ENCODE data around the gene TMX4.
"Not testable (repeated sequence)": the region's sequence is repeated elsewhere in the genome, so short reads cannot be mapped to it uniquely, and the experiment has no call there.

The TMX4 gene

GRCh38 chr20:7959484-7959883 is 60.1 kb downstream of the TMX4 start:
- no peak for FAIRE-seq

GRCh38 chr20:7956561-7956960 is 63.0 kb downstream of the TMX4 start:
- not testable (repeated sequence) for FAIRE-seq

- FAIRE-seq, result no peak
Observed at GRCh38 chr20:7950387-7950786, 69.2 kb downstream of the TMX4 start.

- FAIRE-seq, result no peak
Observed at GRCh38 chr20:7943891-7944290, 75.7 kb downstream of the TMX4 start.

GRCh38 chr20:7940341-7940740 is 79.2 kb downstream of the TMX4 start, which contains the start of gene HAO1:
Gene HAO1 (minus strand): TSS chr20:7940458. CDS start chr20:7940422, 36 bp downstream.
- FAIRE-seq, result no peak

- FAIRE-seq, result peak; percentile 51
Observed at GRCh38 chr20:7939663-7940062, 79.9 kb downstream of the TMX4 start.

GRCh38 chr20:7938058-7938457 is 81.5 kb downstream of the TMX4 start:
- no peak for FAIRE-seq

GRCh38 chr20:7937328-7937727 is 82.2 kb downstream of the TMX4 start:
- no peak for FAIRE-seq

- FAIRE-seq, result no peak
Observed at GRCh38 chr20:7935027-7935551, 84.5 kb downstream of the TMX4 start.

GRCh38 chr20:7933346-7933745 is 86.2 kb downstream of the TMX4 start:
- no peak for FAIRE-seq

GRCh38 chr20:7930343-7930742 is 89.2 kb downstream of the TMX4 start:
- FAIRE-seq, result no peak
